Measurements from ENCODE around the gene CHN2.

DNA sequence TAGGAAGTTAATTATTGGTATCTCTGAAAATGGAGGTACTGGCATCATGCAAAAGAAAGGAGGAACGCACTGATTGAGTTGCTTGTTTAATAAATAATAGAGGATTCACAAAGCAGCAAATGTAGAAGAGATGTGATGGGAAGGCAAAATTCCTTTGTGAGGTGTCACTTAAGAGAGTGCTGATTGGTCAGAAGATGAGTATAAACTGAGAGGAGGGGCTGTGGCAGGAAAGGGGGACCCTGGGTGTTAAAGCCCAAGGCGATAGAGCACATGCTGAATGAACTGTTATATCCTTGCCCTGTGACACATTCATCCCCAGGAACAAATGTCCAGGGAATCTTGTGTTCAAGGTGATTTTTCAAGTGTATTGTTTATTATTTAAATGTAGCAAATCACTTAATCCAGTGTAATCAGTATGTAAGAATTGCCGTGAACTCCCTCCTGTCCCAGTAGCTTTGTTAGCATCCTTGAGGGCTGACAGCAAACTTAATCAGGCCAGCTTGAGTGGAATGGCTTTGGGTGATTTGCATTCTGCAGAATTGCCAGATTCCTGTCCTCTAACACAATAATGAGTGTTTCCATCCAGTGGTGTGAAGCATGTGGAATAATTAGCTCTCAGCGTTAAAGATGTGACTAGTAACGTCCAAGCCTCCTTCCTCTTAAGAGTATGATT is 111.9 kb downstream of the CHN2 start:
- TF ChIP-seq POLR2AphosphoS5 (IDR thresholded peaks at IDR 0.05; ENCODE audit: low read depth, low read length) = no peak
- TF ChIP-seq, protein P1, sequence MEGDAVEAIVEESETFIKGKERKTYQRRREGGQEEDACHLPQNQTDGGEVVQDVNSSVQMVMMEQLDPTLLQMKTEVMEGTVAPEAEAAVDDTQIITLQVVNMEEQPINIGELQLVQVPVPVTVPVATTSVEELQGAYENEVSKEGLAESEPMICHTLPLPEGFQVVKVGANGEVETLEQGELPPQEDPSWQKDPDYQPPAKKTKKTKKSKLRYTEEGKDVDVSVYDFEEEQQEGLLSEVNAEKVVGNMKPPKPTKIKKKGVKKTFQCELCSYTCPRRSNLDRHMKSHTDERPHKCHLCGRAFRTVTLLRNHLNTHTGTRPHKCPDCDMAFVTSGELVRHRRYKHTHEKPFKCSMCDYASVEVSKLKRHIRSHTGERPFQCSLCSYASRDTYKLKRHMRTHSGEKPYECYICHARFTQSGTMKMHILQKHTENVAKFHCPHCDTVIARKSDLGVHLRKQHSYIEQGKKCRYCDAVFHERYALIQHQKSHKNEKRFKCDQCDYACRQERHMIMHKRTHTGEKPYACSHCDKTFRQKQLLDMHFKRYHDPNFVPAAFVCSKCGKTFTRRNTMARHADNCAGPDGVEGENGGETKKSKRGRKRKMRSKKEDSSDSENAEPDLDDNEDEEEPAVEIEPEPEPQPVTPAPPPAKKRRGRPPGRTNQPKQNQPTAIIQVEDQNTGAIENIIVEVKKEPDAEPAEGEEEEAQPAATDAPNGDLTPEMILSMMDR (IDR thresholded peaks at IDR 0.05) = no peak

Measured in Panc1 (cell line).